HG02885 (cell line): ENCODE measurements around the gene C5orf47.
A peak's percentile ranks its signal among the peaks of the same experiment; 100 is the strongest.

Experiments used
- ATAC-seq: cut with Tn5 transposase; IDR thresholded peaks from one replicate; pipeline ENCODE4 v1.9.1; 2021; ENCODE audit warnings: mild to moderate bottlenecking; ENCODE audit not compliant: unreplicated experiment, poor library complexity

Gene C5orf47

DNA sequence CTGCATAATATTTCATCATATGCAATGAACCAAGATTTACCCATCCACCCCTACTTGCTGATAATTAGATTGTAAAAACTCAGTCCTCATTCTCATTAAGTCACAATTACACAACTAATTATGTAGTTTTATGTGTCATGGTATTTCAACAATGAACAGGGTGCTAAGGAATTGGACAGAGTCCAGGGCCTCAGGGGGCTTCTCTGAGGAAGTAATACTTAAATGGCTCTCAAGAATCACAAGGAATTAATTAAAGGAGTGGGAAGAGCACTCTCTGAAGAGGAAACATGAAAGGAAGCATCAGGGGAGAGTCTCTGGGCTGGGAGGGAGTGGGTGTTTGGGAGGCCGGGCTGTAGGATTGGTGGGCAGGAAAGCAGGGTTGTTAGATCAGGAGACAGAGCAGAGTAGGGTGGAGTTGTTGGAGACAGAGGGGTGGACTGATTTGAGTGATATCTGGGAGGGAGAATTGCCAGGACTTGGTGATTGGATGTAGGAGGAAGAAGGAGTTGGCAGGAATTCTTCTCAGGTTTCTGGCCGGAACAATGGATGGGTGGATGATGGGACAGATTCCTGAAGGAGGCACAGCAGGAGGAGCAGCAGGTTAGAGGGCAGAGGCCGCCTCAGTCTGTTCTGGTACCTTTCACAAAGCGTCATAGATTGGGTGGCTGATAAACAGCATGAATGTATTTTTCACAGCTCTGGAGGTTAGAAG is 33.6 kb downstream of the C5orf47 start:
- no peak for ATAC-seq

DNA sequence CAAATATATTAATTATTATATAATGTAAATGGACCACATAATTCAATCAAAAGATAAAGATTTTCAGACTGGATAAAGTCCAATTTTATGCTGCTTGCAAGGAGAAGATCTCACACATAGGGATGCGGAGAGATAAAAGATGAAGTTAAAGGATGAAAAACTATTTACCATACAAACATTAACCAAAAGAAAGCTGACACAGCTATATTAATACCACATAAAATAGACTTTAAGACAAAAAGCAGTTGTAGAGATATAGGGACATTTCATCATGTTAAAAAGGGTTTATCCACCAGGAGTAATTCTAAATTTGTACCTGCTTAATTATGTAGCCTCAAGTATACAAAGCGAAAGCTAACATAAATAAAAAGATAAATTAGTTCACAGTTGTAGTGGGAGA is 41.3 kb downstream of the C5orf47 start:
- ATAC-seq = no peak

DNA sequence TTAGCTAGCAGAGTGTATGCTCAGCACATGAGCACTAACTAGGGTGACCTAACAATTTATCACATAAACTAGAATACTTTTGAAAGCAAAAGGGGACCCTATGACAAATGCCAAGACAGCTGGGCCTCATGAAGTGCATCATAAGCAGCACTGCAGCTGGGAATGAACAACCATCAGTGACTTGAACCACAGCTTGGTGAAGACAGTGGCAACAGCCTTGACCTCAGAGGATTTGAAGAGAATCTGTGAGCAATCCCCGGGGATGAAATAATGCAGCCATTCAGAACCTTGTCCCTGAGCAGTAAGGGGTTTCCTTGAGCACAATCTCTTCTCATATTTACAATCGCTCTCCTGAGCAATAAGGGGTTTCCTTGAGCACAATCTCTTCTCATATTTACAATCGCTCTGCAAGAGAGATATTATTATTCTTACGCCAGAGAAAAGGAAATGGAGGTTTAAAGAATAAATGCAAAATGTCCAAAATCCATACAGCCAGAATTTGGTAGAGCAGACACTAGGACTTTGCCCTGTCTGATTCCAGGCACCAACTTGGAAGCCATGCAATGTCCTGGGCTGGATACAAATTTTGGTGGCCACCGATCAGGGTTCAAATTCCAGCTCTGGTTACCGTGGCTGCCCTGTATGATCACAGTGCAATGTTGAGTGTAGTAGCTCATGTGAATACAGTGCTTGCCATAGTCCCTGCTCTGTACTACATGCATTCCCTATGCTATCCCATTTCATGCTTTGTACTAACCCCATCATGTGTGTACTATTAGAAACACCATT is 55.7 kb downstream of the C5orf47 start:
- no peak for ATAC-seq

DNA sequence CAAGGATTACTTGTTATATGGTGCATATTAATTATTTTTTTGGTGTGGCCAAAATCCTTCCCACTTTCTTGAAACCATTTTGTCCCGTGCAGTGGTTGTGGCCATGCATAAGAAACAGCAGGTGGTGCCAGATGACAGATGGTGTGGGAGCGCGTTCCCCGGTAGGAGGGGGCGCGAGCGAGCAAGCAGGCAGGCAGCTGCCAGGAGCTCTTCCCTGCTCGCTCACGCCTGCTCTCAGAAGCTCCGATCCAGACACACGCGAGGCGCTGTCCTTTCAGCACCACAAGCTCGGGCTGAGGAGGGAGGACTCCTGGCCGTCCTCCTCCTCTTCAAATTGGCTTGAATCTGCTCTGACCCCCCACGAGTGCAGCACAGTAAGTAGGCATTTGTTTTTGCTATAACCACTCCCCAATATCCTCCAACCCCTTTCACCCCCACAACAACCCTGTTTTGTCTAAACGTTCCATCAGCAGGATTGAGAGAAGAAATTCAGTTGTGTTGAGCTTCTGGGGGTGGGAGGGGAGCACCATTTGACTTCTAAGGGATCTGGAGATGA is 56.6 kb downstream of the C5orf47 start, which contains the start of gene NSG2:
NSG2 (plus strand) TSS at position 237 of the 556 bp plus-strand sequence. CDS start 1,050 bp downstream, outside the sequence.
- ATAC-seq = peak; percentile 79

DNA sequence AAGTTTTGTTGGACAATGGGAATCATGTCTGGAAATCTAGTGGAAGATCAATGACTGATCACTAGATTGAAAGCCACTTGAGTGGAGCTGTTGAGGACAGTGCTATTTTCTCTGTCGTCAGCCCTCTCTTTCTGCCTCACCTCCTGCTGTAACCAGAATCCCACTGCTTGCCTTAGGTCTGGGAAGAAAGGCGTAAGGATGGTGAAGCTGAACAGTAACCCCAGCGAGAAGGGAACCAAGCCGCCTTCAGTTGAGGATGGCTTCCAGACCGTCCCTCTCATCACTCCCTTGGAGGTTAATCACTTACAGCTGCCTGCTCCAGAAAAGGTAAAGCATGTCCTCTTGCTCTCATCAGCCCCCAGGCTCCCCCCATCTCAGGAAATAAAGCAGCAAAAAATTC is 57.6 kb downstream of the C5orf47 start:
- no peak for ATAC-seq

DNA sequence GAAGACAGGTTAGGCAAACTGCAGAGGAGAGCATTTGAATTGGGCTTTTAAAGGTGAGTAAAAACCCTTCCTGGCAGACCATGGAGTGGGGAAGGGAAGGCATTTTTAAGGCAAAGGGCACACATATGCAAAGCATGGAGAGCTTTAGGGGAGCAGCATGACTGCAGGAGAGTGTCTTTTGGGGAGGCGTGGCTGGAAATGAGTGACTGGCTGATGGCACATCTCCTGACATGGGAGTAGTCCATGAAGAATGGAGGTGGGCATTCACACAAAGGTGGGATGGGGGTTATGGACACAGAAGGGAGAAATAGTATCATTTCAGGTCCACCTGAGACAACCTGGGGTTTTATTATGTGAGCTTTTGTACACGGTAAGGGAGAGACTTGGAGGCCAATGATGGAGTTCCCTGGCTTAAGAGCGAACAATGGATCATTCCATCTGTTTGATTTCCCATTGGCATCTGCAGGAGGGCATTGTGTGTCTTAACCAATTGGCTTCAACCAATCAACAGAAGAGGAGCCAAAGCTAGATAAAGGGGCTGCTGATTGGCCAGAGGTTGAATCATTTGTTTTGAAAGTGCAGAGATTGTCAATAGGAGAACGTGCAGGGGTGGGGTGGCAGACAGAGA is 58.6 kb downstream of the C5orf47 start:
- ATAC-seq = no peak

DNA sequence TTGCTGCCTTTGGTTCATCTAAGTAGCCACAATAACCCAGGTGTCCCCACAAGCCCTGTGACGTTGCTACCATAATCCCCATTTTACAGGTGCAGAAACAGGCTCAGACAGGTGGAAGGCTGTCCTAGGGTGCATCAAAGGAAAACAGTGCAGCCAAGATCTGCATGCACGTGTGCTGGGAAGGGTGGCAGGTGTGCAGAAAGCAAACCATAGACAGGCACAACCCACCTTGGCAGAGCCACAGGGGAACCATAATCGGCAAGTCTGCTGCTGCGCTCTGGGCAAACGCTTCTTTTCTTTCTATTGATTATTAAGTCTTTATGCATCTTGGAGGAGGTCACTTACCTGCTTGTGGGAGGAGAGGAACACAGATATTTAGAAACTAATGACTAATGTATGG is 63.7 kb downstream of the C5orf47 start:
- no peak for ATAC-seq

DNA sequence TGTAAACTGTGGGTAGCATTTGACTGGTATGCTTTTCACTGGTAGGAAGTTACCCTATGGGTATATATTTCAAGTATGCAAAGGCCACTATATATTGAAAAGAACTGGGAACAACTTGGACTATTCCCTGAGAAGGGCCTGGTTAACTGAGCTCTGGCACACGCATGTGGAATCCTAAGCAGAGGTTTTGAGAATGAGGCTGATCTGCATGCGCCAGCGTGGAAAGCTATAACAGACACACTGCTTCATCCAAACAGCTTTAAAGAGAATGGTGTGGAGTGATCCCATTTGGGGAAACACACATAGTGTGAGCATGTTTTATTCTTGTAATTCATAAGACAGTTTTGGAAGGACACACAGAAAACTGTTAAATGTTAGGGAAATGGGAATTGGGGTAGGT is 64.9 kb downstream of the C5orf47 start:
- ATAC-seq = no peak
